Measurements from ENCODE around the gene SOWAHA. TPM values are rescaled to one million over a fixed set of nuclear protein-coding genes. Genes with fewer than 3 reads are reported as not detected.
A peak's percentile ranks its signal among the peaks of the same experiment; 100 is the strongest.

The SOWAHA gene
- total RNA-seq, 1 experiment from 2014 or later: not detected

DNA sequence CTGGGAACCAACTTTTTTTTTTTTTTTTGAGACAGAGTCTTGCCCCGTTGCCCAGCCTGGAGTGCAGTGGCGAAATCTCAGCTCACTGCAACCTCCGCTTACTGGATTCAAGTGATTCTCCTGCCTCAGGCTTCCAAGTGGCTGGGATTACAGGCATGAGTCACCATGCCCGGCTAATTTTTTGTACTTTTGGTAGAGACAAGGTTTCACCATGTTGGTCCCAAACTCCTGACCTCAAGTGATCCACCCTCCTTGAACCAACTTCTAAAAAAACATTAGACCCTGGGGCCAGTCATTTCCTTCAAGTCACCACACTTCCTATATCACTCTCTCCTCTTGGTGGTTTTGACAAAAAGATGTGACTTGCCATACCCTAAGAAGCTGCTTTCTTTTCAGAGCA, 28.2 kb downstream of the SOWAHA start:
- ChIA-PET CTCF (no interaction called here), POLR2A (ENCODE audit: unreplicated experiment) (no interaction called here)
- Histone ChIP-seq H3K9me2 (ENCODE audit: insufficient read depth) (no peaks in the 10 kb centered on the region), H3K27me3 (ENCODE audit: insufficient read depth, low read depth) (no peaks in the 10 kb centered on the region), H3K4me2 (peak overlapping the region; percentile 54), H3K27ac (peak overlapping the region; percentile 90), H4K20me1 (ENCODE audit: insufficient read depth) (no peaks in the 10 kb centered on the region), H3K9me3 (ENCODE audit: insufficient read depth, low read depth) (no peaks in the 10 kb centered on the region), H3K36me3 (ENCODE audit: low read depth) (no peaks in the 10 kb centered on the region), H3K4me1 (replicated peaks; ENCODE audit: insufficient read depth) (peaks cover 56% of the 10 kb centered on the region), H3F3A (ENCODE audit: insufficient read depth, low read depth) (peaks cover 53% of the 10 kb centered on the region), H3K79me2 (ENCODE audit: low read depth) (no peaks in the 10 kb centered on the region), H2AFZ (0 out of 2 replicates have a peak overlapping the region, but pooled peaks have one; percentile 33), H3K4me3 (no peak overlapping the region)
- no TSS peak for BruUV-seq (replicated peaks)
- DNase-seq: peak in 1 of 2 experiments; percentile 76
- TF ChIP-seq, protein P1, sequence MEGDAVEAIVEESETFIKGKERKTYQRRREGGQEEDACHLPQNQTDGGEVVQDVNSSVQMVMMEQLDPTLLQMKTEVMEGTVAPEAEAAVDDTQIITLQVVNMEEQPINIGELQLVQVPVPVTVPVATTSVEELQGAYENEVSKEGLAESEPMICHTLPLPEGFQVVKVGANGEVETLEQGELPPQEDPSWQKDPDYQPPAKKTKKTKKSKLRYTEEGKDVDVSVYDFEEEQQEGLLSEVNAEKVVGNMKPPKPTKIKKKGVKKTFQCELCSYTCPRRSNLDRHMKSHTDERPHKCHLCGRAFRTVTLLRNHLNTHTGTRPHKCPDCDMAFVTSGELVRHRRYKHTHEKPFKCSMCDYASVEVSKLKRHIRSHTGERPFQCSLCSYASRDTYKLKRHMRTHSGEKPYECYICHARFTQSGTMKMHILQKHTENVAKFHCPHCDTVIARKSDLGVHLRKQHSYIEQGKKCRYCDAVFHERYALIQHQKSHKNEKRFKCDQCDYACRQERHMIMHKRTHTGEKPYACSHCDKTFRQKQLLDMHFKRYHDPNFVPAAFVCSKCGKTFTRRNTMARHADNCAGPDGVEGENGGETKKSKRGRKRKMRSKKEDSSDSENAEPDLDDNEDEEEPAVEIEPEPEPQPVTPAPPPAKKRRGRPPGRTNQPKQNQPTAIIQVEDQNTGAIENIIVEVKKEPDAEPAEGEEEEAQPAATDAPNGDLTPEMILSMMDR (conservative IDR thresholded peaks at IDR 0.05): no peak
- TF ChIP-seq EZH2 (IDR thresholded peaks at IDR 0.05; ENCODE audit: low read depth): no peak
- intact Hi-C loops (cut with micrococcal nuclease; ENCODE audit: unreplicated experiment): no loop called here

- Histone ChIP-seq H3K4me3 (no peak overlapping the region), H3K36me3 (ENCODE audit: low read depth) (no peaks in the 10 kb centered on the region), H3K27ac (no peak overlapping the region), H4K20me1 (ENCODE audit: insufficient read depth) (no peaks in the 10 kb centered on the region), H3K27me3 (ENCODE audit: insufficient read depth, low read depth) (no peaks in the 10 kb centered on the region), H3K4me1 (replicated peaks; ENCODE audit: insufficient read depth) (peaks cover 9% of the 10 kb centered on the region), H3K9me2 (ENCODE audit: insufficient read depth) (no peaks in the 10 kb centered on the region), H3K79me2 (ENCODE audit: low read depth) (no peaks in the 10 kb centered on the region), H2AFZ (no peak overlapping the region), H3K9me3 (ENCODE audit: insufficient read depth, low read depth) (no peaks in the 10 kb centered on the region), H3K4me2 (no peak overlapping the region), H3F3A (ENCODE audit: insufficient read depth, low read depth) (0 out of 2 replicates have a peak, but pooled peaks cover 6% of the 10 kb centered on the region)
- no TSS peak for BruUV-seq (replicated peaks)
- ChIA-PET CTCF (interaction anchor here (0.6 kb wide), 1 partner anchor 300 kb away, joined by 4 read pairs; no protein-coding TSS in a partner anchor), POLR2A (ENCODE audit: unreplicated experiment) (no interaction called here)
- TF ChIP-seq EZH2 (IDR thresholded peaks at IDR 0.05; ENCODE audit: low read depth): no peak
- TF ChIP-seq, protein P1 (conservative IDR thresholded peaks at IDR 0.05): no peak
- intact Hi-C loops (cut with micrococcal nuclease; ENCODE audit: unreplicated experiment): no loop called here
- no peak for DNase-seq
These were observed 35.2 kb downstream of the SOWAHA start for GRCh38 chr5:132848270-132848669.

GRCh38 chr5:132849347-132849746, 36.2 kb downstream of the SOWAHA start:
- CTCF ChIA-PET: no interaction called here
- Histone ChIP-seq H3K4me3 (no peak overlapping the region), H3K79me2 (ENCODE audit: low read depth) (no peaks in the 10 kb centered on the region), H3K4me1 (replicated peaks; ENCODE audit: insufficient read depth) (peaks cover 9% of the 10 kb centered on the region), H4K20me1 (ENCODE audit: insufficient read depth) (no peaks in the 10 kb centered on the region), H3F3A (ENCODE audit: insufficient read depth, low read depth) (0 out of 2 replicates have a peak, but pooled peaks cover 6% of the 10 kb centered on the region), H3K9me2 (ENCODE audit: insufficient read depth) (no peaks in the 10 kb centered on the region), H3K27me3 (ENCODE audit: insufficient read depth, low read depth) (no peaks in the 10 kb centered on the region), H3K9me3 (ENCODE audit: insufficient read depth, low read depth) (no peaks in the 10 kb centered on the region), H3K4me2 (peak overlapping the region; percentile 30), H3K27ac (peak overlapping the region; percentile 12; the same call in 1 of the 2 replicates), H2AFZ (0 out of 2 replicates have a peak overlapping the region, but pooled peaks have one; percentile 20), H3K36me3 (ENCODE audit: low read depth) (no peaks in the 10 kb centered on the region)
- no peak for DNase-seq
- POLR2A ChIA-PET (ENCODE audit: unreplicated experiment): no interaction called here
- intact Hi-C loops (cut with micrococcal nuclease; ENCODE audit: unreplicated experiment): no loop called here
- no TSS peak for BruUV-seq (replicated peaks)
- TF ChIP-seq EZH2 (IDR thresholded peaks at IDR 0.05; ENCODE audit: low read depth): no peak
- TF ChIP-seq, protein P1 (conservative IDR thresholded peaks at IDR 0.05): no peak

All from PC-9 (cell line).